Epithelial cell of alveolus of lung (primary cell): ENCODE results near the gene ZNF846. TPM values are rescaled to one million over a fixed set of nuclear protein-coding genes. Genes with fewer than 3 reads are reported as not detected.

Experiments
- total RNA-seq: library from RNA; depleted of rRNA; stranded (reverse); fragments of >200 nt; gene quantifications from 2 replicates; pipeline ENCODE4 v1.2.1, GENCODE V29; 2015

Gene ZNF846
- total RNA-seq: 5.4 and 5.7 TPM in 2 replicates

DNA sequence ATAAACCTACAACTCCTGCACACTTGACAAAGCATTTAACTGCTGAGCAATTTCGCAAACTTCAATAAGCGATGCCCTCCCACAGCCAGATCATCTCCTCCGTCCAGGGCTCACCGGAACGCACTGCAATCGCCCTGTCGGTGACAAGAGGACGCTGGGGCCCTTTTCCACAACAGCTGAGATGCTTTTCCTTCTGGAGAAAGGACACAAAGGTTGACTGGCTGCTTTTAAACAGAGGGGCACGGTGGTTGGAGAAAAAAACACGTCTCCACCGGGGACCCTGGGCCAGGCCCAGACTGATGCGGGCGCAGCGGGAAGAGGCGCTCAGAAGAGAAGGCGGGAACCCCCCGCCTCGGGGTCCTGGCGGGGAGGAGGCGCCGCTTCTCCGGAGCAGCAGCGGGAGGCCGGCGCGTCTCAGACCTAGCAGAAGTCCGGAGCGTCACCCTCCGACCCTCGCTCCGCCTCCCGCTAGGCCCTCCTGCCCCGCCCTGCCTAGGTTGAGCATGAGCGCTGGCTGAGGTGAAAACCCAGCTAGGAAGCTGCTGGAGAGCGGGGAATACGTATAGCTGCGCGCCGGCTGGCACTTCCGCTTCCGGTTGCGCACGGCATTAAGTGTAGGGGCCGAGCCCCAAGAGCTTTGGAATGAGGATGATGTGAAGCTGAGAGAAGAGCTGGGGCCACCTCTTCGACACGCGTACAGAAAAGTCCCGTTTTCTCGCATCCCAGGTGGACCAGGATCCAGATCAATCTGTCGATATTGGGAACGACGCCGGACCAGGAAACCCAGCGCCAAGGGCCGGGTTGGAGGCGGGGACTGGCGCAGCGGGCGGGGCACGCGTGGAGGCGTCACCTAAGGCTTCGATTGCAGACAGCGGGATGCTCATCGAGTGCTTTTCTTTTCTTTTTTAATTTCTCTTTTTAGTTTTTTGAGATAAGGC lies at the start of gene ZNF846:
Gene ZNF846 (minus strand): TSS at position 564 of the 938 bp plus-strand sequence. CDS start 3,788 bp downstream, outside the sequence.

Other genes starting within 250 kb of the ZNF846 start
- 8.0 and 26.0 TPM in 2 replicates for gene ZNF426, start 230.1 kb downstream of the ZNF846 start, total RNA-seq
- gene ZNF121, start 184.2 kb downstream of the ZNF846 start, total RNA-seq: 16.9 and 23.9 TPM in 2 replicates
- 34.6 and 37.1 TPM in 2 replicates for gene ZNF561, start 147.5 kb downstream of the ZNF846 start, total RNA-seq
- gene ZNF562, start 93.6 kb downstream of the ZNF846 start, total RNA-seq: 11.2 and 18.4 TPM in 2 replicates
- gene FBXL12, start 50.3 kb upstream of the ZNF846 start, total RNA-seq: 18.2 and 30.8 TPM in 2 replicates
- gene UBL5, start 59.2 kb upstream of the ZNF846 start, total RNA-seq: 401 and 631 TPM in 2 replicates
- 109 and 156 TPM in 2 replicates for gene PIN1, start 66.6 kb upstream of the ZNF846 start, total RNA-seq
- gene OLFM2, start 167.8 kb upstream of the ZNF846 start, total RNA-seq: 2.8 and 25.9 TPM in 2 replicates
- gene COL5A3, start 241.8 kb upstream of the ZNF846 start, total RNA-seq: 7.7 and 8.4 TPM in 2 replicates
- not detected in 2 replicates for gene RDH8, start 244.7 kb upstream of the ZNF846 start, total RNA-seq